GM19397 (cell line): ENCODE measurements around the gene MCM3AP.
"Not testable (repeated sequence)": the region's sequence is repeated elsewhere in the genome, so short reads cannot be mapped to it uniquely, and the experiment has no call there.

Experiments used
- ATAC-seq: cut with Tn5 transposase; IDR thresholded peaks from one replicate; pipeline ENCODE4 v1.9.1; 2021; ENCODE audit warnings: mild to moderate bottlenecking, moderate library complexity; ENCODE audit not compliant: unreplicated experiment

Gene MCM3AP

GRCh38 chr21:46245213-46245915 lies 40.0 kb downstream of the MCM3AP start:
- no peak for ATAC-seq

DNA sequence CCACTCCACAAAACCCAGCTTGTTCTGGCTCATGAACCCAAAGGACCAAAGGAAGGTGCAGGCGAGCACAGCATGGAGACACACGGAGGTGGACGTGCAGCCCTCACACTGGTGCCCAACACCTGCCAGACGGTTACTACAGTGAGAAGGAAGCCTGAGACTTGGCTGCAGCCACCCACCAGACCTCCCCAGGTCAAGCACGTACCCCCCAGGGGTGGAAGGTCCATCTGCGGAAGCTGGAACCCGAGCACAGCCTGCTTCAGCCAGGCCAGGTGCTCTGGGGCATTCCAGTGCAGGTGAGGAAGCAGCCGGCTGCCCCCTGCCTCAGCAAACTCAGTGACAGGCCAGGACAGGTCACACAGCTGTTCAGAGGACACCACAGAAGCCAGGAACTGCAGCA lies 40.8 kb downstream of the MCM3AP start:
- no peak for ATAC-seq

- ATAC-seq, result no peak
These were observed 41.5 kb downstream of the MCM3AP start for GRCh38 chr21:46243960-46244361.

DNA sequence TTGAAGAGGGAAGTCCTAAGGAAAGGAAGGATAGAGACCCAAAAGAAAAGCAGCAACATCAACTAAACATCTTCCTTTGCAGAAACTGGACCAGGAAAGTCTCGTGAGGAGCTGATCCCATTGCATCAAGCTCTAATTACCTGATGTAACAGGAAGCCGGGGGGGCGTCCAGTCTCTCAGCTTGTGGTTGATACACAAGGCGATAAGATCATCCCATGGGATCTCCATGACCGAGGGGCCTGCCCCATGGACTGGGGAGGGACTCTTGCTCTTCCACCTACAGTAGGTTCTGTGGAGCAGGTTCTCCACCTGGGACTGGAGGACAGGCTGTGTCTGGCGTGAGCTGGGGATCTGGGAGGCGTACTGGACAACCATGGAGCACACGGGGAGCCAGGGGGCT lies 42.1 kb downstream of the MCM3AP start:
- ATAC-seq, result no peak

DNA sequence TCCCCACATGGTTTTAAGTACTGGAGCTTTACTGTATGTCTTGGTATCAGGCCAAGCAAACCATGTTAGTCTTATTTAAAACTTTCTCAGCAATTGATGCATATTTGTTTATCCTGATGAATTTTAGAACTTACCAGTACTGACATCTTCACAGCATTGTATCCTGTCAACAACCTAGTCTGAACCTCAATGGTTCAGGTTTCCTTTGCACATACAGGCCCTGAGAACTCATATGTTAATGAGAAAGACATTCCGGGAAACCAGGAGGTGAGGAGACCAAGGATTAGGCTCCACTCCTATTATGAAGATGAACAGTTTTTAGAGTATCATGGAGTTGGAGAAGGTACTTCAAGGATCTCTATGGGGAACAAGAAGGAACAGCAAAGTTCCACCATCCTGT lies 43.8 kb downstream of the MCM3AP start:
- not testable (repeated sequence) for ATAC-seq

DNA sequence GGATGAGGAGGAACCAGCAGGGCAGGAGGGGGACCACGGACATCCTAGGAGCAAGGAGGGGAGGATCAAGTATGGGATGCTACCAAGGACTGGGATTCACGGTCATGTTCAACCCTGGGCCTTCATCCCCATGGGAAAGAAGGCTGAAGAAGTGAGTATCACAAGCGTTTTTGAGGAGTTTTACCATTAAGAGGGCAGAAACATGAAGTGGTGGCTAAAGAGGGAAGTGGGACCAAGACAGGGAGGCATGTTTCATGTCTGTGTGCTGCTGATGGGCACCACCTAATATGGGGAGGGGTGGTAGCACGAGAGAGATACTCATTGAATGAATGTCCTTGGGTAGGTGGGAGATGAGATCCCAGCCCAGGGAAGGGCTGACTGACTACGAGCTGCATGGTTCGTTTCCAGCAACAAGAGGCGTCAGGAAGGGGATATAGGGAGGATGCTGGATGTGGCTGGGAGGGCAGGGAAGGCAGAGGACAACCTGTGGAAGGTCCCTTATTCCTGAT lies 45.5 kb downstream of the MCM3AP start:
- ATAC-seq, result no peak

- ATAC-seq, result no peak
These were observed 47.9 kb downstream of the MCM3AP start for GRCh38 chr21:46237474-46237873.

DNA sequence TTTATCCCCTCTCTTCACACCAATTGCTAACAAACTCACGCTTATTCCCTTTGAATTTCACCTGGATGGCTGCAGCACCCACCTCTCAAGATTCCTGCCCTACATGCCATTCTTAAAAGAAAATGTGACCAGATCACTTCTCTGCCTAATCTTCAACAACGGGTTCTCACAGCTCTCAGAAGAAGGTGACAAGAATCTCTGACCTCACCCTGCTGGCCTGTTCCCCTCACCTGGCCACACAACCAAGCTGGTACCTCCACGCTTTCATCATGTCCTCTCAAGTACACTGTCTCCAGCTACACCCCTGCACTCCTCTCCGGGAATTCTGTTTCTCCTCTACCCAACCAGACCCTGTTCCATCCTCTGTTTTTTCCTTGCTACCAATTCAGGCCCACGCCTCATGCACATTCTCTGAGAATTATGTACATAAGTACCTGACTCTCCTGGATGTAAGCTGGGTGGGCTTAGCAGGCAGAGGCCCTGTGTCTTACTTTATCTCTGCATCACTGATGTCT lies 50.9 kb downstream of the MCM3AP start:
- no peak for ATAC-seq

GRCh38 chr21:46229923-46230260 lies 55.5 kb downstream of the MCM3AP start:
- no peak for ATAC-seq

DNA sequence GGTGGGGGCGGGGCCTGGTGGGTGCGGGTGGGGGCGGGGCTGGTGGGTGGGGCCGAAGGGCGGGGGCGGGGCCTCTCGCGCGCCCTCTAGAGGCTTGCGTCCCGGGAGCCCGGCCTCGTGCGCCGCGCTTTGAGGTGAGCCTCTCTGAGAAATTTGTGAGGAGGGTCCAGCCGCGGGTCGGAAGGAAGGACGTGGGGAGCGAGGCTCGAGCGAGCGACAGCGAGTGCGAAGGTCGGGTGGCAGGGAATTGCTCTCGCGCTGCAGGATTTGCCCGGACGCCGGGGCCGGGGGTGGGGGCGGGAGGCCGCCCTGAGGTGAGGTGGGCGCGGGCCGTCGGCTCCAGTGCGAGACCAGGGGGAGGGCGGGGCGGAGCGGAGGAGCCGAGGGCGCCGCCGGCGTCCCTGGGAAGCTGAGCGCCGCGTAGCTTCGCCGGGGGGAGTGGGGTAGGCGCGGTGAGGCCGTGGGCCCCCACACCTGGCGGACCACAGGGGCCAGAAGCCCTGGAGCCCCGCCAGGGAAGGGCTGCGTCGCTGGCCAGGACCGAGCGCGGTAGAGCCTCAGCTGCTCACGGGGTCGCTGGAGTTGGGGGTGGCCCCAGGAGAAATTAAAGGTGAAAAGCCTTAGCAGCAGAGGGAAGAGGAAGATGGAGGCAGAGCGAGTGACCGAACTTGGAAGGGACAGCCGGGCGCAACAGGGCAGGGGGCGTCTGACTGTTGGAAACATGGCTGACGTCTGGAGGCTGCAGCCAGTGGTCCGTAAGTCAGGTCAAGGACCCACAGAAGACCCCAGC lies 56.1 kb downstream of the MCM3AP start:
- peak; percentile 27 for ATAC-seq

DNA sequence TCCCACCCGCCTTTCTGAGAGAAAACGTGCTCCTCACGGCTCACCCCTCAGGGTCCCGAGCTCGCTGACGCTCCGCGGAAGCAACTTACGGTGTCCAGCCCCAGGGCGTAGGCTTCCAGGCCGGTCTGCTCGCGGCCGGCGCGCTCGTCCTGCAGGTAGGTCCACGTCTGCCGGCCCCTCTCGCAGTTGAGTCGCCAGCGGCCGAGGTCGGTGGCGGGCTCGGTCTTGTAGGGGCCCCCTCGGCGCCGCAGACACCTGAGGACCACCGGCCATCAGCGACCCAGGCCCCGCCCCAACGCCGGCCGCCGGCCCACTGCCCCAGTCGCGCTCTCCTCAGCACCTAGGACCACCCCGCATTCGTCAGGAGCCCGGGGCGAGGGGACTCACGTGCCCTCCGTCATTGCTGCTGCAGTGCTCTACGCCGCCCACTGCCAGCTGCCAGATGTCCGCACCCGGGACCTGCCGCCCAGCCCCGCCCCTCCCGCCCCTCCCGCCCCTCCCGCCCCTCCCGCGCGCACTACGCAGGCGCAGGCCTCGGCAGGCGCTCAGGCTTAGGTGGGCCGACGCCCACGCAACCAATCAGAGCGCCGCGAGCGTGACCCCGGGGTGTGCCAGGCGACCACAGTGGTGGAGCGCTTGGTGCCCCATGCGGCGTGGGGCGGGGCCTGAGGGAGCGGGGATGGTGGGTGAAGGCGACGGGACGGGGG lies 56.9 kb downstream of the MCM3AP start, which contains the start of gene LSS:
LSS (minus strand) TSS at position 430 of the 707 bp plus-strand sequence; CDS start at position 401, 29 bp downstream.
- peak; percentile 83 for ATAC-seq

- ATAC-seq, result no peak
These were observed 57.5 kb downstream of the MCM3AP start for GRCh38 chr21:46227811-46228344.

- no peak for ATAC-seq
These were observed 58.4 kb downstream of the MCM3AP start for GRCh38 chr21:46226920-46227599.

GRCh38 chr21:46226146-46226545 lies 59.3 kb downstream of the MCM3AP start:
- ATAC-seq, result no peak

DNA sequence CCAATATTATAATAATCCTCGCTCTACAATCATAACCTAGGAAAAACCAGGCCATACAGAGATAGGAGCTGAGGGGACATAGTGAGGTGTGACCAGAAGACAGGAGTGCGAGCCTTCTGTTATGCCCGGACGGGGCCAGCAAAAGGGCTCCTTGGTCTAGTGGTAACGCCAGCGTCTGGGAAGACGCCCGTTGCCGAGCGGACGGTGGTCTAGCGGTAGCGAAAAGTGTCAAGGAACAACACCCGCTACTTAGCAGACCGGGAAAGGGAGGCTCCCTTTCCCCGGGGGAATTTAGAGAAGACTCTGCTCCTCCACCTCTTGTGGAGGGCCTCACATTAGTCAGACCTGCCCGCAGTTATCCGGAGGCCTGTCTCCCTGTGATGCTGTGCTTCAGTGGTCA lies 61.8 kb downstream of the MCM3AP start:
- not testable (repeated sequence) for ATAC-seq

DNA sequence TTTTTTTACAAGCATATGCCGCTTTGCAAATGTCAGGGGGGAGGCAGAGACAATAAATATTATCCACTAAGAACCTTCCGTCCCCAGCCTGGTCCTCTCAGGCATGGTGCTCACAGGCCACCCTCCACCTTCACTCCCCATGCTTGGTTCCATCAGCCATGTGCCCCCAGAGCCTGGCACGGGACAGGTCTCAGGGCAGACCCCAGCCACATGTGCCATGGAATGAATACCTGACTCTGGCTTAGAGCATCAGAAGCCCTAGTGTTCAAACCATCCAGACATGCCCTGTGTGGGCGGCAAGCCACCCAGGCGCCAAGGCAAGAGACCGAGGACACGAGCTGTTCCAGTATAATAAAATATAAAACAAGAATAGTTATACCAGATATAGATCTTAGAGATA lies 62.2 kb downstream of the MCM3AP start:
- ATAC-seq, result no peak

GRCh38 chr21:46222436-46223116 lies 62.8 kb downstream of the MCM3AP start:
- no peak for ATAC-seq

DNA sequence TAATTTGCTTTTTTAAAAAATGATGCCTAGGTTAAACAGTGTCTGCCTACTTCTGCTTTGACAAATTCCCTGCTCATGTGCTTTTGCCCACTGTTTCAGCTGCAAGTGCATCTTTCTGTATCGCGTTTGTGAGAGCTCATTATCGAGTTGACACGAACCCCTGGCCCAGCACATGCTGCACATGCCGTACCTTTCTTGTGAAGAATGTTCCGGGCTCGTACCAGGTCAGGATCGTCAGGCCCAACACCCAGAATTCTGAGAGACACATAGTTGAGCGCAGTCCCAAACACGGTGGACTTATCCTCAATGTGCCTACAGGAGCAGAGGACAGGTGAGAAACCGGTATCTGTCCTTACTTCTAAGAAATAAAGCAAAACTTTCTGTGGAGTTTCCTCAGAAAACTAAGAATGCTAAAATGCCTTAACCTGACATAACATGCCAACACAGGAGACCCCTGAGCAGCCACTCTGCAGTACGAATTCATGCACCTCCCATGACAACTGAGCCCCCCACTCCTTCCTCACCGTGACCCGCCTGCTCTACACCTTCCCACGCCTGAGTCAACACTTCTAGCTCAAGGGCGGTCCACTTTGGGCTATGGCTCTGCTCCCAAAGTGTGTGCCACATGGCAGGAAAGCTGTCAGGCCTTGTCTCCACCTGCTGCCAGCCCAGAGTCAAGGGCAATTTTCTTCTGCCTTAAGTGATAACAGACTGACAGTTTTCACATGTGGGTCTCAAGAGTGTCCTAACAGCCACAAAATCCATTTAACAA lies 63.6 kb downstream of the MCM3AP start:
- no peak for ATAC-seq

GRCh38 chr21:46220847-46221246 lies 64.6 kb downstream of the MCM3AP start:
- ATAC-seq, result no peak
